ENCODE measurements around the gene AMMECR1L.

- TF ChIP-seq KLF5 (IDR thresholded peaks at IDR 0.05; ENCODE audit: partially characterized antibody), result no peak
- TF ChIP-seq CTCF (IDR thresholded peaks at IDR 0.05 in 2 of 3, conservative IDR thresholded peaks at IDR 0.05 in 1 of 3; ENCODE audit: control insufficient read depth in 2 of 3, extremely low read depth in 1 of 3, insufficient read depth in 1 of 3, low read depth in 3 of 3, low read length in 3 of 3), result no peak
- TF ChIP-seq ATF3 (IDR thresholded peaks at IDR 0.05; ENCODE audit: borderline replicate concordance, extremely low read depth, low read depth, low read length), result no peak
- TF ChIP-seq E2F4 (IDR thresholded peaks at IDR 0.05; ENCODE audit: low read depth, low read length), result no peak
- no peak for TF ChIP-seq CBX3 (IDR thresholded peaks at IDR 0.05; ENCODE audit: borderline replicate concordance, low read depth)
- TF ChIP-seq MYC (IDR thresholded peaks at IDR 0.05; ENCODE audit: insufficient read depth, insufficient read length, insufficient replicate concordance, low read length, severe bottlenecking), result no peak
- no peak for TF ChIP-seq USF2 (IDR thresholded peaks at IDR 0.05; ENCODE audit: borderline replicate concordance, low read depth, low read length)
- no peak for TF ChIP-seq EP300 (IDR thresholded peaks at IDR 0.05; ENCODE audit: borderline replicate concordance in 1 of 2, control insufficient read depth in 1 of 2, low read depth in 2 of 2, low read length in 2 of 2)
- no peak for TF ChIP-seq MAX (IDR thresholded peaks at IDR 0.05; ENCODE audit: low read depth, low read length)
- TF ChIP-seq ZNF592 (IDR thresholded peaks at IDR 0.05), result no peak
- TF ChIP-seq IKZF2 (IDR thresholded peaks at IDR 0.05), result no peak
These were observed 44.1 kb downstream of the AMMECR1L start for GRCh38 chr2:127841466-127842178.
